ENCODE results near the gene WDR59. TPM values are rescaled to one million over a fixed set of nuclear protein-coding genes. Genes with fewer than 3 reads are reported as not detected.

The WDR59 gene
- total RNA-seq, 1 experiment from 2014 or later = 95.4 TPM

- no peak for DNase-seq
- Mint-ChIP-seq H3K36me3 (ENCODE audit: insufficient read depth, unreplicated experiment) (peaks cover 10% of the 10 kb centered on the region), H3K9me3 (ENCODE audit: low read depth, unreplicated experiment) (peaks cover 2% of the 10 kb centered on the region), H3K4me1 (ENCODE audit: low read depth, unreplicated experiment) (no peaks in the 10 kb centered on the region), H3K27ac (ENCODE audit: unreplicated experiment) (no peak overlapping the region), H3K27me3 (ENCODE audit: unreplicated experiment) (no peaks in the 10 kb centered on the region), H3K4me3 (ENCODE audit: low read depth, unreplicated experiment) (no peak overlapping the region)
- CTCF ChIA-PET = no interaction called here
- no peak for TF ChIP-seq CTCF (IDR thresholded peaks at IDR 0.05; ENCODE audit: unreplicated experiment)
- intact Hi-C loops (cut with micrococcal nuclease; ENCODE audit: unreplicated experiment) = no loop called here
- no TSS peak for BruUV-seq (replicated peaks)
Measured at GRCh38 chr16:74902161-74902560, 82.8 kb downstream of the WDR59 start.

- Mint-ChIP-seq H3K36me3 (ENCODE audit: insufficient read depth, unreplicated experiment) (peaks cover 6% of the 10 kb centered on the region), H3K27ac (ENCODE audit: unreplicated experiment) (no peak overlapping the region), H3K9me3 (ENCODE audit: low read depth, unreplicated experiment) (no peaks in the 10 kb centered on the region), H3K4me3 (ENCODE audit: low read depth, unreplicated experiment) (no peak overlapping the region), H3K4me1 (ENCODE audit: low read depth, unreplicated experiment) (no peaks in the 10 kb centered on the region), H3K27me3 (ENCODE audit: unreplicated experiment) (no peaks in the 10 kb centered on the region)
- CTCF ChIA-PET = no interaction called here
- DNase-seq = no peak
- no TSS peak for BruUV-seq (replicated peaks)
- no peak for TF ChIP-seq CTCF (IDR thresholded peaks at IDR 0.05; ENCODE audit: unreplicated experiment)
- intact Hi-C loops (cut with micrococcal nuclease; ENCODE audit: unreplicated experiment) = no loop called here
Measured at GRCh38 chr16:74901606-74902005, 83.3 kb downstream of the WDR59 start.

- no peak for TF ChIP-seq CTCF (IDR thresholded peaks at IDR 0.05; ENCODE audit: unreplicated experiment)
- CTCF ChIA-PET = interaction anchor here (0.5 kb wide), 1 partner anchor 85 kb away, joined by 3 read pairs; the partner anchor contains the start of gene WDR59
- no peaks in the 10 kb centered on the region for H3K9me3 Mint-ChIP-seq (ENCODE audit: low read depth, unreplicated experiment)
- DNase-seq = no peak
- H3K27ac Mint-ChIP-seq (ENCODE audit: unreplicated experiment) = no peak overlapping the region
- H3K4me1 Mint-ChIP-seq (ENCODE audit: low read depth, unreplicated experiment) = no peaks in the 10 kb centered on the region
- H3K4me3 Mint-ChIP-seq (ENCODE audit: low read depth, unreplicated experiment) = no peak overlapping the region
- peaks cover 4% of the 10 kb centered on the region for H3K36me3 Mint-ChIP-seq (ENCODE audit: insufficient read depth, unreplicated experiment)
- no TSS peak for BruUV-seq (replicated peaks)
- H3K27me3 Mint-ChIP-seq (ENCODE audit: unreplicated experiment) = no peaks in the 10 kb centered on the region
- intact Hi-C loops (cut with micrococcal nuclease; ENCODE audit: unreplicated experiment) = no loop called here
Measured at GRCh38 chr16:74899816-74900215, 85.1 kb downstream of the WDR59 start.

- Mint-ChIP-seq H3K4me3 (ENCODE audit: low read depth, unreplicated experiment) (no peak overlapping the region), H3K9me3 (ENCODE audit: low read depth, unreplicated experiment) (no peaks in the 10 kb centered on the region), H3K4me1 (ENCODE audit: low read depth, unreplicated experiment) (no peaks in the 10 kb centered on the region), H3K27ac (ENCODE audit: unreplicated experiment) (no peak overlapping the region), H3K36me3 (ENCODE audit: insufficient read depth, unreplicated experiment) (peaks cover 4% of the 10 kb centered on the region), H3K27me3 (ENCODE audit: unreplicated experiment) (no peaks in the 10 kb centered on the region)
- TF ChIP-seq CTCF (IDR thresholded peaks at IDR 0.05; ENCODE audit: unreplicated experiment) = no peak
- no TSS peak for BruUV-seq (replicated peaks)
- DNase-seq = no peak
- intact Hi-C loops (cut with micrococcal nuclease; ENCODE audit: unreplicated experiment) = no loop called here
- CTCF ChIA-PET = no interaction called here
Measured at GRCh38 chr16:74898659-74899058, 86.3 kb downstream of the WDR59 start.

All from Calu3 (cell line).